ENCODE results near the gene MTHFD2L. TPM values are rescaled to one million over a fixed set of nuclear protein-coding genes. Genes with fewer than 3 reads are reported as not detected.

MTHFD2L gene
- total RNA-seq, 1 experiment from 2014 or later = 9.4 TPM

DNA sequence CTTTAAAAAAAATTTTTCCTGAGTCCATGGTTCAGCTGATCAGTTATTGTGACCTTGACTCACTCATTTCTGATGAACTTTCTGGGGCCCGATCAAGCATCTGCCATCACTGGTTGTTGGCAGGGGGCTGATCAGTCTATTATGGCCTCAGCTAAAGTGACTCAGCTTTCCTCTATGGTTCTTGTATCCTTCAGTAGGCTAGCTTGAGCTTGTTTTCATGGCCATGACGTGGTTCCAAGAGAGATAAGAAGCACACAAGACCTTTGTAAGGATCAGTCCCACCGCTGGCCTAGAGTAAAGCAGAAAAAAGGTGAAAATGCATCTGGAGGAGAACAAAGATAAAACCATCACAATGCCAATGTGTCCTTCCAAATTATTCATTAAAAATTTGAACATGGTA lies 120.6 kb downstream of the MTHFD2L start (continued):
- TF ChIP-seq, protein P1, sequence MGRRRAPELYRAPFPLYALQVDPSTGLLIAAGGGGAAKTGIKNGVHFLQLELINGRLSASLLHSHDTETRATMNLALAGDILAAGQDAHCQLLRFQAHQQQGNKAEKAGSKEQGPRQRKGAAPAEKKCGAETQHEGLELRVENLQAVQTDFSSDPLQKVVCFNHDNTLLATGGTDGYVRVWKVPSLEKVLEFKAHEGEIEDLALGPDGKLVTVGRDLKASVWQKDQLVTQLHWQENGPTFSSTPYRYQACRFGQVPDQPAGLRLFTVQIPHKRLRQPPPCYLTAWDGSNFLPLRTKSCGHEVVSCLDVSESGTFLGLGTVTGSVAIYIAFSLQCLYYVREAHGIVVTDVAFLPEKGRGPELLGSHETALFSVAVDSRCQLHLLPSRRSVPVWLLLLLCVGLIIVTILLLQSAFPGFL (CRISPR knock-in tag; IDR thresholded peaks at IDR 0.05; ENCODE audit: borderline replicate concordance) = no peak
- TF ChIP-seq ELF4 (CRISPR knock-in tag; IDR thresholded peaks at IDR 0.05; ENCODE audit: low read depth) (no peak), KAT7 (CRISPR knock-in tag; IDR thresholded peaks at IDR 0.05; ENCODE audit: borderline replicate concordance) (no peak), ZNF317 (CRISPR knock-in tag; IDR thresholded peaks at IDR 0.05; ENCODE audit: borderline replicate concordance, low read depth) (no peak), OVOL2 (CRISPR knock-in tag; IDR thresholded peaks at IDR 0.05; ENCODE audit: borderline replicate concordance) (no peak), ZBTB21 (CRISPR knock-in tag; IDR thresholded peaks at IDR 0.05; ENCODE audit: borderline replicate concordance) (no peak)

DNA sequence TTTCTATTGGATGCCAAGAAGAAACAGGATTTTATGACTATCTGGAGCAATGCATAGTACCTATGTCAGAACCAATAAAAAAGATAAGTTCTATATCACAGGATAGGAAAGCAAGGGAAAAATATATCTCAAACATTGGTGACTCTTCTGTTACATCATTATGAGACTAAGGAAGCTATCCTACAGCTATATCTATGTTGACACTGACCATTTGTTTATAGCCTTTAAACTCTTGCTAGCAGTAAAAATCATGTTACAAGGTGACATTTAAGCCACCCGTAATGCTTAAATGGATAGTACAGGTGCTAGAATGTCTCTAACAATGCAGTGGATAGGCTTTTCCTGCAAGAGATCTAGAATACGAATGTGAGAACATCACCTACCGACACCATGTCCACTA lies 121.8 kb downstream of the MTHFD2L start:
- no peak overlapping the region for H3K4me3 Mint-ChIP-seq
- POLR2A ChIA-PET = no interaction called here
- no peak overlapping the region for H3K27ac Mint-ChIP-seq
- TF ChIP-seq, protein P2, sequence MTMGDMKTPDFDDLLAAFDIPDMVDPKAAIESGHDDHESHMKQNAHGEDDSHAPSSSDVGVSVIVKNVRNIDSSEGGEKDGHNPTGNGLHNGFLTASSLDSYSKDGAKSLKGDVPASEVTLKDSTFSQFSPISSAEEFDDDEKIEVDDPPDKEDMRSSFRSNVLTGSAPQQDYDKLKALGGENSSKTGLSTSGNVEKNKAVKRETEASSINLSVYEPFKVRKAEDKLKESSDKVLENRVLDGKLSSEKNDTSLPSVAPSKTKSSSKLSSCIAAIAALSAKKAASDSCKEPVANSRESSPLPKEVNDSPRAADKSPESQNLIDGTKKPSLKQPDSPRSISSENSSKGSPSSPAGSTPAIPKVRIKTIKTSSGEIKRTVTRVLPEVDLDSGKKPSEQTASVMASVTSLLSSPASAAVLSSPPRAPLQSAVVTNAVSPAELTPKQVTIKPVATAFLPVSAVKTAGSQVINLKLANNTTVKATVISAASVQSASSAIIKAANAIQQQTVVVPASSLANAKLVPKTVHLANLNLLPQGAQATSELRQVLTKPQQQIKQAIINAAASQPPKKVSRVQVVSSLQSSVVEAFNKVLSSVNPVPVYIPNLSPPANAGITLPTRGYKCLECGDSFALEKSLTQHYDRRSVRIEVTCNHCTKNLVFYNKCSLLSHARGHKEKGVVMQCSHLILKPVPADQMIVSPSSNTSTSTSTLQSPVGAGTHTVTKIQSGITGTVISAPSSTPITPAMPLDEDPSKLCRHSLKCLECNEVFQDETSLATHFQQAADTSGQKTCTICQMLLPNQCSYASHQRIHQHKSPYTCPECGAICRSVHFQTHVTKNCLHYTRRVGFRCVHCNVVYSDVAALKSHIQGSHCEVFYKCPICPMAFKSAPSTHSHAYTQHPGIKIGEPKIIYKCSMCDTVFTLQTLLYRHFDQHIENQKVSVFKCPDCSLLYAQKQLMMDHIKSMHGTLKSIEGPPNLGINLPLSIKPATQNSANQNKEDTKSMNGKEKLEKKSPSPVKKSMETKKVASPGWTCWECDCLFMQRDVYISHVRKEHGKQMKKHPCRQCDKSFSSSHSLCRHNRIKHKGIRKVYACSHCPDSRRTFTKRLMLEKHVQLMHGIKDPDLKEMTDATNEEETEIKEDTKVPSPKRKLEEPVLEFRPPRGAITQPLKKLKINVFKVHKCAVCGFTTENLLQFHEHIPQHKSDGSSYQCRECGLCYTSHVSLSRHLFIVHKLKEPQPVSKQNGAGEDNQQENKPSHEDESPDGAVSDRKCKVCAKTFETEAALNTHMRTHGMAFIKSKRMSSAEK (CRISPR knock-in tag; IDR thresholded peaks at IDR 0.05; ENCODE audit: borderline replicate concordance) = no peak
- TF ChIP-seq, protein P3, sequence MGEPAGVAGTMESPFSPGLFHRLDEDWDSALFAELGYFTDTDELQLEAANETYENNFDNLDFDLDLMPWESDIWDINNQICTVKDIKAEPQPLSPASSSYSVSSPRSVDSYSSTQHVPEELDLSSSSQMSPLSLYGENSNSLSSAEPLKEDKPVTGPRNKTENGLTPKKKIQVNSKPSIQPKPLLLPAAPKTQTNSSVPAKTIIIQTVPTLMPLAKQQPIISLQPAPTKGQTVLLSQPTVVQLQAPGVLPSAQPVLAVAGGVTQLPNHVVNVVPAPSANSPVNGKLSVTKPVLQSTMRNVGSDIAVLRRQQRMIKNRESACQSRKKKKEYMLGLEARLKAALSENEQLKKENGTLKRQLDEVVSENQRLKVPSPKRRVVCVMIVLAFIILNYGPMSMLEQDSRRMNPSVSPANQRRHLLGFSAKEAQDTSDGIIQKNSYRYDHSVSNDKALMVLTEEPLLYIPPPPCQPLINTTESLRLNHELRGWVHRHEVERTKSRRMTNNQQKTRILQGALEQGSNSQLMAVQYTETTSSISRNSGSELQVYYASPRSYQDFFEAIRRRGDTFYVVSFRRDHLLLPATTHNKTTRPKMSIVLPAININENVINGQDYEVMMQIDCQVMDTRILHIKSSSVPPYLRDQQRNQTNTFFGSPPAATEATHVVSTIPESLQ (CRISPR knock-in tag; IDR thresholded peaks at IDR 0.05) = no peak
- TF ChIP-seq NFE2L1 (CRISPR knock-in tag; IDR thresholded peaks at IDR 0.05) (no peak), FOXJ3 (CRISPR knock-in tag; IDR thresholded peaks at IDR 0.05; ENCODE audit: borderline replicate concordance) (no peak), NR1H2 (CRISPR knock-in tag; IDR thresholded peaks at IDR 0.05) (no peak), ZNF138 (CRISPR knock-in tag; conservative IDR thresholded peaks at IDR 0.05) (no peak)
- ATAC-seq (no peak), DNase-seq (ENCODE audit: low spot score) (no peak)
- H3K36me3 Mint-ChIP-seq = no peaks in the 10 kb centered on the region
- no peaks in the 10 kb centered on the region for H3K9me3 Mint-ChIP-seq
- H3K4me1 Mint-ChIP-seq = no peaks in the 10 kb centered on the region
- H3K27me3 Mint-ChIP-seq (ENCODE audit: low read depth) = no peaks in the 10 kb centered on the region; the same call in 1 of the 2 replicates
- CTCF ChIA-PET = no interaction called here

DNA sequence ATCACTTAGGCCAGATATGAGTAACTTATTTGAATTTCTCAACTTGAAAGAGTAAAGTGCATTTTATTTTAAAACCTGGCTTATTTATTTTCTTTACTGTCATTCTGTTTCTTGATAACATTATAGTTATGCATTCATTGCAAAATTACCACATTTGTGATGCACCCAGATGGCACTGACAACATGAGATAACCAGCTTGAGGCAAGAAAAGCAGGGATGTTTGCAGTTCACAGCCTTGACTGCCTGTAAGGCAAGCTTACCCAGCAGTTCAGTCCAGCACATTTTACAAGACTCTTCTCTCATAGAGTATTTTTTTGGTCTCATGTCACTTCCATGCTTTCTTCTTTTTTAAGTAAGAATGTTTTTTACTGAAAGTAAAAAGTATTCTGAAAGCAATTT lies 125.0 kb downstream of the MTHFD2L start:
- ChIA-PET POLR2A (no interaction called here), CTCF (no interaction called here)
- no peaks in the 10 kb centered on the region for H3K9me3 Mint-ChIP-seq
- no peak for ATAC-seq
- no peaks in the 10 kb centered on the region; the same call in 1 of the 2 replicates for H3K27me3 Mint-ChIP-seq (ENCODE audit: low read depth)
- H3K4me3 Mint-ChIP-seq = no peak overlapping the region
- no peaks in the 10 kb centered on the region for H3K4me1 Mint-ChIP-seq
- no peaks in the 10 kb centered on the region for H3K36me3 Mint-ChIP-seq
- no peak for DNase-seq (ENCODE audit: low spot score)
- no peak overlapping the region for H3K27ac Mint-ChIP-seq
- TF ChIP-seq ZNF121 (CRISPR knock-in tag; IDR thresholded peaks at IDR 0.05) (no peak), RORB (CRISPR knock-in tag; IDR thresholded peaks at IDR 0.05) (no peak), GTF2I (CRISPR knock-in tag; conservative IDR thresholded peaks at IDR 0.05) (no peak), NR2C2 (CRISPR knock-in tag; IDR thresholded peaks at IDR 0.05) (no peak), ZBTB21 (CRISPR knock-in tag; IDR thresholded peaks at IDR 0.05; ENCODE audit: borderline replicate concordance) (no peak), ZNF396 (CRISPR knock-in tag; IDR thresholded peaks at IDR 0.05; ENCODE audit: borderline replicate concordance) (no peak), ZNF232 (CRISPR knock-in tag; IDR thresholded peaks at IDR 0.05) (no peak)
- TF ChIP-seq, protein P4, sequence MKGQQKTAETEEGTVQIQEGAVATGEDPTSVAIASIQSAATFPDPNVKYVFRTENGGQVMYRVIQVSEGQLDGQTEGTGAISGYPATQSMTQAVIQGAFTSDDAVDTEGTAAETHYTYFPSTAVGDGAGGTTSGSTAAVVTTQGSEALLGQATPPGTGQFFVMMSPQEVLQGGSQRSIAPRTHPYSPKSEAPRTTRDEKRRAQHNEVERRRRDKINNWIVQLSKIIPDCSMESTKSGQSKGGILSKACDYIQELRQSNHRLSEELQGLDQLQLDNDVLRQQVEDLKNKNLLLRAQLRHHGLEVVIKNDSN (CRISPR knock-in tag; IDR thresholded peaks at IDR 0.05) = no peak
- TF ChIP-seq, protein P5, sequence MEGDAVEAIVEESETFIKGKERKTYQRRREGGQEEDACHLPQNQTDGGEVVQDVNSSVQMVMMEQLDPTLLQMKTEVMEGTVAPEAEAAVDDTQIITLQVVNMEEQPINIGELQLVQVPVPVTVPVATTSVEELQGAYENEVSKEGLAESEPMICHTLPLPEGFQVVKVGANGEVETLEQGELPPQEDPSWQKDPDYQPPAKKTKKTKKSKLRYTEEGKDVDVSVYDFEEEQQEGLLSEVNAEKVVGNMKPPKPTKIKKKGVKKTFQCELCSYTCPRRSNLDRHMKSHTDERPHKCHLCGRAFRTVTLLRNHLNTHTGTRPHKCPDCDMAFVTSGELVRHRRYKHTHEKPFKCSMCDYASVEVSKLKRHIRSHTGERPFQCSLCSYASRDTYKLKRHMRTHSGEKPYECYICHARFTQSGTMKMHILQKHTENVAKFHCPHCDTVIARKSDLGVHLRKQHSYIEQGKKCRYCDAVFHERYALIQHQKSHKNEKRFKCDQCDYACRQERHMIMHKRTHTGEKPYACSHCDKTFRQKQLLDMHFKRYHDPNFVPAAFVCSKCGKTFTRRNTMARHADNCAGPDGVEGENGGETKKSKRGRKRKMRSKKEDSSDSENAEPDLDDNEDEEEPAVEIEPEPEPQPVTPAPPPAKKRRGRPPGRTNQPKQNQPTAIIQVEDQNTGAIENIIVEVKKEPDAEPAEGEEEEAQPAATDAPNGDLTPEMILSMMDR (IDR thresholded peaks at IDR 0.05) = no peak
- TF ChIP-seq, protein P6, sequence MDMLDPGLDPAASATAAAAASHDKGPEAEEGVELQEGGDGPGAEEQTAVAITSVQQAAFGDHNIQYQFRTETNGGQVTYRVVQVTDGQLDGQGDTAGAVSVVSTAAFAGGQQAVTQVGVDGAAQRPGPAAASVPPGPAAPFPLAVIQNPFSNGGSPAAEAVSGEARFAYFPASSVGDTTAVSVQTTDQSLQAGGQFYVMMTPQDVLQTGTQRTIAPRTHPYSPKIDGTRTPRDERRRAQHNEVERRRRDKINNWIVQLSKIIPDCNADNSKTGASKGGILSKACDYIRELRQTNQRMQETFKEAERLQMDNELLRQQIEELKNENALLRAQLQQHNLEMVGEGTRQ (CRISPR knock-in tag; IDR thresholded peaks at IDR 0.05) = no peak
- TF ChIP-seq, protein P7, sequence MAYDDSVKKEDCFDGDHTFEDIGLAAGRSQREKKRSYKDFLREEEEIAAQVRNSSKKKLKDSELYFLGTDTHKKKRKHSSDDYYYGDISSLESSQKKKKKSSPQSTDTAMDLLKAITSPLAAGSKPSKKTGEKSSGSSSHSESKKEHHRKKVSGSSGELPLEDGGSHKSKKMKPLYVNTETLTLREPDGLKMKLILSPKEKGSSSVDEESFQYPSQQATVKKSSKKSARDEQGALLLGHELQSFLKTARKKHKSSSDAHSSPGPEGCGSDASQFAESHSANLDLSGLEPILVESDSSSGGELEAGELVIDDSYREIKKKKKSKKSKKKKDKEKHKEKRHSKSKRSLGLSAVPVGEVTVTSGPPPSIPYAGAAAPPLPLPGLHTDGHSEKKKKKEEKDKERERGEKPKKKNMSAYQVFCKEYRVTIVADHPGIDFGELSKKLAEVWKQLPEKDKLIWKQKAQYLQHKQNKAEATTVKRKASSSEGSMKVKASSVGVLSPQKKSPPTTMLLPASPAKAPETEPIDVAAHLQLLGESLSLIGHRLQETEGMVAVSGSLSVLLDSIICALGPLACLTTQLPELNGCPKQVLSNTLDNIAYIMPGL (CRISPR knock-in tag; IDR thresholded peaks at IDR 0.05) = no peak
